Ishikawa (cell line): ENCODE measurements around the gene STXBP3.

Experiments used
- CEBPB ChIP-seq: IDR thresholded peaks from 2 replicates; pipeline ENCODE4 v1.6.1; 2012
- CREB1 ChIP-seq: IDR thresholded peaks from 2 replicates; pipeline ENCODE4 v1.6.1; 2012; ENCODE audit warnings: low read depth
- EGR1 ChIP-seq: IDR thresholded peaks from 2 replicates; pipeline ENCODE4 v1.6.1; 2012
- EP300 ChIP-seq: IDR thresholded peaks from 2 replicates; pipeline ENCODE4 v1.6.1; 2012; ENCODE audit warnings: borderline replicate concordance
- FOXM1 ChIP-seq: IDR thresholded peaks from 2 replicates; pipeline ENCODE4 v1.6.1; 2012; ENCODE audit warnings: low read depth, borderline replicate concordance
- NFIC ChIP-seq: IDR thresholded peaks from 2 replicates; pipeline ENCODE4 v1.6.1; 2012
- RAD21 ChIP-seq: IDR thresholded peaks from 2 replicates; pipeline ENCODE4 v1.6.1; 2012; ENCODE audit warnings: low read depth
- TAF1 ChIP-seq: IDR thresholded peaks from 2 replicates; pipeline ENCODE4 v1.6.1; 2012; ENCODE audit warnings: low read depth, mild to moderate bottlenecking
- TCF12 ChIP-seq: IDR thresholded peaks from 2 replicates; pipeline ENCODE4 v1.6.1; 2012; ENCODE audit warnings: low read depth
- TEAD4 ChIP-seq: IDR thresholded peaks from 2 replicates; pipeline ENCODE4 v1.6.1; 2012
- YY1 ChIP-seq: IDR thresholded peaks from 2 replicates; pipeline ENCODE4 v1.6.1; 2012; ENCODE audit warnings: low read depth
- ZBTB7A ChIP-seq: IDR thresholded peaks from 2 replicates; pipeline ENCODE4 v1.6.1; 2012; ENCODE audit warnings: low read depth
- TF ChIP-seq, protein P1 (sequence below): IDR thresholded peaks from 2 replicates; pipeline ENCODE4 v1.6.1; 2012
- TF ChIP-seq, protein P2 (sequence below): IDR thresholded peaks from 2 replicates; pipeline ENCODE4 v1.6.1; 2012; ENCODE audit warnings: low read depth, mild to moderate bottlenecking
- TF ChIP-seq, protein P3 (sequence below): IDR thresholded peaks from 2 replicates; pipeline ENCODE4 v1.6.1; 2012

STXBP3 gene

DNA sequence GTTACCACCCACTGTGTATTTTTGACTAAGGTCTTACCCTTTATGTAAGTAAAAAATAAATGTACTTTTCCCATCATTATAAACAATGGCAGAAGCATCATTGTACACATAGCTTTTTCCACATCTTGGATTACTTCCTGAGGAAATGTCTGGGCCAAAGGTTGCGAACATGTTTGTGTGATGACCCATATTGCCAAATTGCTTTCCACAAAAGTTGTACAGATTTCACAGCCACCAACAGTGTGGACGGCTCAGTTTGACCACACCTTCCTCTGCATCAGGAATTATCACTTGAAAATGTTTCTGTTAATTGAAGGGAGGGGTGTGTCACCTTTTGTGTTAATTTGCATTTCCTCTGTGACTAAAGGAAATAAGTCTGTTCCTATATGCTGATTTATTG is 84.8 kb downstream of the STXBP3 start:
- TF ChIP-seq NFIC (no peak), TAF1 (no peak), ZBTB7A (no peak), EP300 (no peak), CREB1 (no peak), FOXM1 (no peak), TEAD4 (no peak), CEBPB (no peak), EGR1 (no peak), RAD21 (no peak), YY1 (no peak)
- TF ChIP-seq, protein P1, sequence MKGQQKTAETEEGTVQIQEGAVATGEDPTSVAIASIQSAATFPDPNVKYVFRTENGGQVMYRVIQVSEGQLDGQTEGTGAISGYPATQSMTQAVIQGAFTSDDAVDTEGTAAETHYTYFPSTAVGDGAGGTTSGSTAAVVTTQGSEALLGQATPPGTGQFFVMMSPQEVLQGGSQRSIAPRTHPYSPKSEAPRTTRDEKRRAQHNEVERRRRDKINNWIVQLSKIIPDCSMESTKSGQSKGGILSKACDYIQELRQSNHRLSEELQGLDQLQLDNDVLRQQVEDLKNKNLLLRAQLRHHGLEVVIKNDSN, result no peak
- TF ChIP-seq, protein P2, sequence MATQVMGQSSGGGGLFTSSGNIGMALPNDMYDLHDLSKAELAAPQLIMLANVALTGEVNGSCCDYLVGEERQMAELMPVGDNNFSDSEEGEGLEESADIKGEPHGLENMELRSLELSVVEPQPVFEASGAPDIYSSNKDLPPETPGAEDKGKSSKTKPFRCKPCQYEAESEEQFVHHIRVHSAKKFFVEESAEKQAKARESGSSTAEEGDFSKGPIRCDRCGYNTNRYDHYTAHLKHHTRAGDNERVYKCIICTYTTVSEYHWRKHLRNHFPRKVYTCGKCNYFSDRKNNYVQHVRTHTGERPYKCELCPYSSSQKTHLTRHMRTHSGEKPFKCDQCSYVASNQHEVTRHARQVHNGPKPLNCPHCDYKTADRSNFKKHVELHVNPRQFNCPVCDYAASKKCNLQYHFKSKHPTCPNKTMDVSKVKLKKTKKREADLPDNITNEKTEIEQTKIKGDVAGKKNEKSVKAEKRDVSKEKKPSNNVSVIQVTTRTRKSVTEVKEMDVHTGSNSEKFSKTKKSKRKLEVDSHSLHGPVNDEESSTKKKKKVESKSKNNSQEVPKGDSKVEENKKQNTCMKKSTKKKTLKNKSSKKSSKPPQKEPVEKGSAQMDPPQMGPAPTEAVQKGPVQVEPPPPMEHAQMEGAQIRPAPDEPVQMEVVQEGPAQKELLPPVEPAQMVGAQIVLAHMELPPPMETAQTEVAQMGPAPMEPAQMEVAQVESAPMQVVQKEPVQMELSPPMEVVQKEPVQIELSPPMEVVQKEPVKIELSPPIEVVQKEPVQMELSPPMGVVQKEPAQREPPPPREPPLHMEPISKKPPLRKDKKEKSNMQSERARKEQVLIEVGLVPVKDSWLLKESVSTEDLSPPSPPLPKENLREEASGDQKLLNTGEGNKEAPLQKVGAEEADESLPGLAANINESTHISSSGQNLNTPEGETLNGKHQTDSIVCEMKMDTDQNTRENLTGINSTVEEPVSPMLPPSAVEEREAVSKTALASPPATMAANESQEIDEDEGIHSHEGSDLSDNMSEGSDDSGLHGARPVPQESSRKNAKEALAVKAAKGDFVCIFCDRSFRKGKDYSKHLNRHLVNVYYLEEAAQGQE, result no peak
- TF ChIP-seq, protein P3, sequence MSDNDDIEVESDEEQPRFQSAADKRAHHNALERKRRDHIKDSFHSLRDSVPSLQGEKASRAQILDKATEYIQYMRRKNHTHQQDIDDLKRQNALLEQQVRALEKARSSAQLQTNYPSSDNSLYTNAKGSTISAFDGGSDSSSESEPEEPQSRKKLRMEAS, result no peak

DNA sequence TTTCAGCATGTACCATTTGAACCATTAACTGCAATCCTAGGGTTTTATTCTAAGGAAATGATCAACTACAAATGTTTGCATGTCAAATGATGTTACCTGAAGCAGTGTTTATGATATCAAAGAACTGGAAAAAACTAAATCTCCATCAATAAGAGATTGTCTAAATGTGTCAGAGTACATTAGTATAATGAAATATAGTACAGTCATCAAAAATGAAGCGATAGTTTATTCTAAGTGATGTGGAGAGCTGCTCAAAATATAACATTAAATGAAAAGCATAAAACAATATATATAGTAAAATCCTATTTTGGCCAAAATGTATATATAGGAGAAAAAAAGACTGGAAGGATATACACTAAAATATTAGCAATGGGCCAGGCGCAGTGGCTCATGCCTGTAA is 86.5 kb downstream of the STXBP3 start:
- TF ChIP-seq EGR1, result no peak
- no peak for TF ChIP-seq FOXM1
- TF ChIP-seq TEAD4, result no peak
- no peak for TF ChIP-seq TAF1
- TF ChIP-seq, protein P1, result no peak
- no peak for TF ChIP-seq YY1
- no peak for TF ChIP-seq TCF12
- no peak for TF ChIP-seq CEBPB
- no peak for TF ChIP-seq RAD21
- TF ChIP-seq NFIC, result no peak
- no peak for TF ChIP-seq ZBTB7A
- TF ChIP-seq CREB1, result no peak
- TF ChIP-seq EP300, result no peak
- TF ChIP-seq, protein P2, result no peak
- TF ChIP-seq, protein P3, result no peak

DNA sequence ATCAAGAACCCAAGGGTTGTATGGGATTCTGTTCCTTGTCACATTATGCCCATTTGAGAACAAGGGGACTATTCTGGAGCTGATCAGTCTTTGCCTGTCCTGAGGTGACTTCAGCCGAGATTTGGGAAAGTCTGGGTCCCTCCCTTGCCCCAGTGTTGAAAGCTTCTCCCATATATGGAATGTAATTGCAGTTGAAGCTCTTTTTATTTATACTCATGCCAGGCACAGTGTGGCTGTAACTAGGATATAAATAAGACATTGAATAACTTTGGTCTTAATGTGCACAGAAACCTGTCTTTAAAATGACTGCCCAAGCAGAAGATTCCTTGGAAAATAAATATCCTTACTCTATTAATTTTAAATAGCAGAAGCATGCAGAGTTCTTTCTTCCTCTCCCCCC is 95.2 kb downstream of the STXBP3 start:
- TF ChIP-seq, protein P3, result no peak
- no peak for TF ChIP-seq RAD21
- no peak for TF ChIP-seq ZBTB7A
- TF ChIP-seq, protein P2, result no peak
- no peak for TF ChIP-seq EP300
- no peak for TF ChIP-seq EGR1
- no peak for TF ChIP-seq NFIC
- TF ChIP-seq, protein P1, result no peak
- TF ChIP-seq CREB1, result no peak
- TF ChIP-seq YY1, result no peak
- no peak for TF ChIP-seq CEBPB
- TF ChIP-seq TCF12, result no peak

DNA sequence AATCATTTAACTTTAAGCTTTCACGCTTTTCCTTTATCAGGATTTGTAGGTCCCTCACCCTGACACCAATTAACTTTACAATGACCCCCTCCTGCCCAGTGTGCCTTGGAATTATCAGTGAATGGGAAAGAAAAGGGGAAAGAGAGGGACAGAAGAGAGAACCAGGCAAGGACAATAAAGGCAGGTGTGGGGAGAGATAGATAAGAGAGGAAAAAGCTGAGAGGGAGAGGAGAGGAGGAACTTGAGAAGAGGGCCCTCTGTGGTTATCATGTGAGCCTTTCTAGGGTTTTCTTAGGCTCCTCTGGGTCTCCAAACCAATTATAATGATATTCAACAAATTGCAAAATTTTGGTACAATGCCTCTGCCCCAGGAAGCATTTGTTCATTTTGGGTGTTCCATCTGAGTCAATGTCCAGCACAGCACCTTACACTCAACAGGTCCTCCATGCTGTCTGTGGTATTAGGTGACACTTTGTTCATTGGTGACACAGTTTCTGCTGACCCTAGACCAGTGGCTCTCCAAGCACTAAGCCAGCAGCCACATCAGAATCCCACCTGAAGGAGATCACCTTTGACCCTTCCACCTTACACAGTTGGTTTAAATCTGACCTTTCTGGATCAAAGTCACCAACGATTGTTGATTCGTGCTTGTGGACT is 96.2 kb downstream of the STXBP3 start:
- TF ChIP-seq RAD21, result no peak
- no peak for TF ChIP-seq YY1
- TF ChIP-seq, protein P1, result no peak
- TF ChIP-seq EGR1, result no peak
- TF ChIP-seq NFIC, result no peak
- no peak for TF ChIP-seq TCF12
- TF ChIP-seq TEAD4, result no peak
- TF ChIP-seq CEBPB, result no peak
- TF ChIP-seq FOXM1, result no peak
- TF ChIP-seq, protein P3, result no peak
- TF ChIP-seq EP300, result no peak
- TF ChIP-seq, protein P2, result no peak
- TF ChIP-seq CREB1, result no peak
- no peak for TF ChIP-seq ZBTB7A
- no peak for TF ChIP-seq TAF1
